ENCODE results near the gene PRDM16. TPM values are rescaled to one million over a fixed set of nuclear protein-coding genes. Genes with fewer than 3 reads are reported as not detected.
A peak's percentile ranks its signal among the peaks of the same experiment; 100 is the strongest.

PRDM16 gene
- total and polyA plus RNA-seq, 2 of the 8 experiments (the other 6 are each of a cell fraction or from before 2014, with no cell fraction given), result 0.39 to 0.43 TPM

DNA sequence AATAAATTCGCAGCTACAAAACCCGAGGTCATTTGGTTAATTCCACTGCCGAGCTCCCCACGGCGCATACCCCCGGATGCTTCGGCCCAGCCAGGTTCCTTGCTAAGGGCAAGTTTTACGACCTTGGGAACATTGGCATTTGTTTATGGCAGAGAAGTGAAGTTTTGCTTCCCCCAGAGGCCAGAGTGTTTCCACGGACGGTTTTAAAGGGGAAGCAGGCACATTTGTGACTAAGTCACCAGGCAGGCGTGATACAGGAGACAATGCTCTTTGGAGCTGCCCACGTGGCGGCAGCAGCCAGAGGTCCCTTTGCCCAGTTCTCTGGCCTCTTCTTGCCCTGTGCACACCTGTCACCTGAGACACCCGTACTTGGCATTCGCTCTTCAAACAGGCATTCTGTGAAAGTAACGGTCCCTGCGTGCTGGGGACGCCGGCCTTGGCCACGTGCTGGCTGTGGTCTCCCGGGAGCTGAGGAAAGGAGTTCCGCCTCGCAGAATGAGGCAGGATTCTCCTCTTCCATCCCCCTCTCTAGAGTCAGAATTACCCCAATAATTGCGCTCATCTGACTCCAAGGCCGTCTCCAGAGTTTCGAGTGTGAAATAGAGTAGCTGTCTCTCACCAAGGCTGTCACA lies 138.3 kb downstream of the PRDM16 start:
- Histone ChIP-seq H2BK15ac (ENCODE audit: low read length) (no peak overlapping the region), H3K18ac (ENCODE audit: extremely low read depth, low read length) (no peak overlapping the region), H3K79me2 (ENCODE audit: control insufficient read depth in 1 of 2, insufficient read depth in 2 of 2, low read length in 2 of 2) (no peaks in the 10 kb centered on the region), H3K56ac (replicated peaks; ENCODE audit: insufficient read length, low read depth, low read length) (no peak overlapping the region), H3K14ac (ENCODE audit: insufficient read length) (no peak overlapping the region), H3K27me3 (replicated peaks in 1 of 4; ENCODE audit: control insufficient read depth in 3 of 4, extremely low read depth in 1 of 4, insufficient read depth in 3 of 4, low read length in 3 of 4) (no peaks in the 10 kb centered on the region; a peak in 1 of 7 replicates), H3K23ac (ENCODE audit: insufficient read length) (no peak overlapping the region), H4K91ac (replicated peaks; ENCODE audit: insufficient read length, low read length) (no peak overlapping the region), H3K4me3 (ENCODE audit: extremely low read depth in 1 of 4, insufficient read depth in 2 of 4, low read depth in 3 of 4, low read length in 4 of 4) (no peak overlapping the region), H4K8ac (ENCODE audit: extremely low read depth, insufficient read depth, low read length) (no peak overlapping the region; the same call in 1 of the 2 replicates), H3K79me1 (ENCODE audit: low read depth, low read length) (no peaks in the 10 kb centered on the region), H3K9ac (replicated peaks in 1 of 4; ENCODE audit: extremely low read depth in 1 of 4, low read depth in 3 of 4, low read length in 3 of 4) (0 out of 7 replicates have a peak overlapping the region, but pooled peaks of 1 of the 4 experiments have one; percentile 17), H3K4me1 (replicated peaks in 1 of 4; ENCODE audit: control insufficient read depth in 3 of 4, insufficient read depth in 4 of 4, low read length in 3 of 4) (peaks cover 0 to 10% (median 4%) of the 10 kb centered on the region in 4 experiments; a peak in 2 of 7 replicates), H3K4ac (replicated peaks; ENCODE audit: insufficient read length, low read depth, low read length) (no peak overlapping the region), H4K20me1 (replicated peaks in 1 of 2; ENCODE audit: control insufficient read depth in 1 of 2, insufficient read depth in 2 of 2, low read length in 2 of 2) (peaks cover 0 to 2% of the 10 kb centered on the region in 2 experiments), H2AFZ (ENCODE audit: low read length) (no peak overlapping the region), H2BK120ac (replicated peaks; ENCODE audit: low read depth, low read length) (no peak overlapping the region), H3K9me3 (ENCODE audit: insufficient read depth in 2 of 2, low read depth in 1 of 2, low read length in 1 of 2) (no peaks in the 10 kb centered on the region), H3K36me3 (ENCODE audit: control insufficient read depth in 2 of 4, insufficient read depth in 4 of 4, low read length in 3 of 4) (no peaks in the 10 kb centered on the region), H2BK12ac (ENCODE audit: low read depth, low read length) (no peak overlapping the region), H3K23me2 (ENCODE audit: low read depth, low read length) (no peaks in the 10 kb centered on the region), H3K4me2 (ENCODE audit: insufficient read depth in 1 of 2, low read depth in 2 of 2, low read length in 2 of 2) (no peak overlapping the region), H2BK20ac (ENCODE audit: low read length) (no peak overlapping the region), H4K5ac (ENCODE audit: insufficient read length, low read depth, low read length) (no peak overlapping the region), H2BK5ac (ENCODE audit: low read depth, low read length) (no peak overlapping the region), H3K27ac (ENCODE audit: low read depth, low read length) (no peak overlapping the region), H2AK5ac (ENCODE audit: low read depth, low read length) (no peak overlapping the region)
- ChIA-PET POLR2A (ENCODE audit: partially characterized antibody) (no interaction called here), CTCF (ENCODE audit: partially characterized antibody) (interaction anchor here (1.1 kb wide), 3 partner anchors 10 to 98 kb away, joined by 3 to 4 read pairs (median 4); no protein-coding TSS in a partner anchor)
- FAIRE-seq, result no peak
- DNase-seq (ENCODE audit: low read depth in 1 of 2, low spot score in 2 of 2), result no peak
- 87% methylated on average over 26 of the region's 26 CpGs; no CpG with 5 or more reads in 1 of the 2 experiments for WGBS, 2 experiments (ENCODE audit: extremely low coverage in 1 of 2, insufficient coverage in 1 of 2, insufficient read length in 1 of 2, insufficient replicate concordance in 2 of 2, low coverage in 1 of 2, low lambda C conversion rate in 2 of 2, missing lambda C conversion rate in 1 of 2)
- TF ChIP-seq CBX8 (IDR thresholded peaks at IDR 0.05; ENCODE audit: borderline replicate concordance, low read depth, low read length) (no peak), KDM1A (IDR thresholded peaks at IDR 0.05; ENCODE audit: borderline replicate concordance, low read length) (no peak), SIX5 (IDR thresholded peaks at IDR 0.05; ENCODE audit: low read depth, low read length) (no peak), CREB1 (IDR thresholded peaks at IDR 0.05) (no peak), CTBP2 (IDR thresholded peaks at IDR 0.05; ENCODE audit: borderline replicate concordance, insufficient read depth, insufficient read length, low read length) (no peak), SUZ12 (IDR thresholded peaks at IDR 0.05; ENCODE audit: low read length) (no peak), GTF2F1 (IDR thresholded peaks at IDR 0.05; ENCODE audit: borderline replicate concordance, low read depth, low read length) (no peak), POU5F1 (IDR thresholded peaks at IDR 0.05; ENCODE audit: low read depth, low read length) (no peak), NANOG (IDR thresholded peaks at IDR 0.05; ENCODE audit: insufficient read depth, low read depth, low read length, poor library complexity, severe bottlenecking) (no peak), TCF12 (IDR thresholded peaks at IDR 0.05; ENCODE audit: low read depth, low read length) (no peak), CHD2 (IDR thresholded peaks at IDR 0.05; ENCODE audit: low read length) (no peak), KDM5A (IDR thresholded peaks at IDR 0.05; ENCODE audit: low read length) (no peak), NRF1 (IDR thresholded peaks at IDR 0.05; ENCODE audit: low read depth, low read length) (no peak)
- TF ChIP-seq, protein P1, sequence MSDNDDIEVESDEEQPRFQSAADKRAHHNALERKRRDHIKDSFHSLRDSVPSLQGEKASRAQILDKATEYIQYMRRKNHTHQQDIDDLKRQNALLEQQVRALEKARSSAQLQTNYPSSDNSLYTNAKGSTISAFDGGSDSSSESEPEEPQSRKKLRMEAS (IDR thresholded peaks at IDR 0.05), result no peak

Data from H1 (cell line).